Erythroblast (primary cell): ENCODE data around the gene TAOK3.

Experiments
- GATA1 ChIP-seq: IDR thresholded peaks from 2 replicates; pipeline ENCODE4 v1.6.1; 2011; ENCODE audit warnings: low read depth, mild to moderate bottlenecking, control low read depth, low read length, moderate library complexity
- POLR2A ChIP-seq: IDR thresholded peaks from 2 replicates; pipeline ENCODE4 v1.6.1; 2011; ENCODE audit warnings: mild to moderate bottlenecking, low read length

DNA sequence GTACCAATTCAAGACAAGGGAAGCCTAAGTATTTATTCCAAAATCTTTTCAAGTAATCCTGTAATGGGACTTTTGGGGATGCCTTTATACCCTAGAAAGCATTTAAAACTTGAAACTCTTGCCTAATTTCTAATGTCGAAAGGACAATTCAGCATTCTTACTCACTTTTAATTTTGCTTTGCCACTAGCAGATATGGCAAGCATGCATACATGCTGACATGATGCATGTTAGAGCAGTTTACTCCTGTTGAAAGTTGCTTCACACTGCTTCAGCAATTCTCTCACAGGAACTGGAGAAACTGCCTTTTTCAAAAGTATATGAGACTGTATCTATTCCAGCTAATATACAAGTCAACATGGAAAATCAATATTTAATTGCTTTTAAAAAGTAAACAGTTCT lies 79.9 kb downstream of the TAOK3 start:
- TF ChIP-seq POLR2A (no peak), GATA1 (no peak)
